CD4-positive, alpha-beta T cell (primary cell): ENCODE data around the gene TSPAN11. TPM values are rescaled to one million over a fixed set of nuclear protein-coding genes. Genes with fewer than 3 reads are reported as not detected.

Source experiments
- ATAC-seq: fragments of 200-7000 bp; cut with Tn5 transposase; one replicate; pipeline ENCODE4 v1.10.0; 2022; ENCODE audit warnings: mild to moderate bottlenecking; ENCODE audit not compliant: poor library complexity
- CTCF ChIA-PET: fragments of 350-600 bp; sonication (Branson Sonifier 250); formaldehyde crosslinking; loops from one replicate; lab custom pipeline; 2021; ENCODE audit warnings: antibody characterized with exemption, inconsistent platforms; lab: Charles Lee
- POLR2A ChIA-PET: fragments of 350-600 bp; sonication (Branson Sonifier 250); formaldehyde crosslinking; loops from one replicate; lab custom pipeline; 2021; ENCODE audit warnings: antibody characterized with exemption, inconsistent platforms; lab: Charles Lee
- DNase-seq, 14 experiments: peaks; one replicate each; pipeline ENCODE4 v3.0.0-alpha.2; 2013 to 2020; ENCODE audit warnings: mixed read lengths in 2 of 14
- H3K27ac ChIP-seq, 2 donors: one replicate each; pipeline versions ENCODE4 v1.5.1 to v1.7.0; 2013; ENCODE audit warnings: low read length in 2 of 2, low read depth in 1 of 2, mild to moderate bottlenecking in 1 of 2
- H3K27me3 ChIP-seq, 2 experiments: 1 replicate in 1 of 2; 2 replicates in 1 of 2; pipeline versions ENCODE4 v1.6.1 to v1.7.0; 2013; ENCODE audit warnings: low read length in 2 of 2, control low read depth in 1 of 2, mild to moderate bottlenecking in 1 of 2, moderate library complexity in 1 of 2; ENCODE audit not compliant: insufficient read depth in 2 of 2, control insufficient read depth in 1 of 2
- H3K36me3 ChIP-seq: one replicate; pipeline ENCODE4 v1.6.1; 2013; ENCODE audit warnings: low read length, control low read depth; ENCODE audit not compliant: insufficient read depth
- H3K4me1 ChIP-seq: one replicate; pipeline ENCODE4 v1.6.1; 2013; ENCODE audit warnings: low read length, control low read depth; ENCODE audit not compliant: insufficient read depth
- H3K4me3 ChIP-seq: one replicate; pipeline ENCODE4 v1.5.1; 2013; ENCODE audit warnings: mild to moderate bottlenecking, low read length, moderate library complexity
- H3K9me3 ChIP-seq, 2 experiments: 1 replicate in 1 of 2; 2 replicates in 1 of 2; pipeline versions ENCODE4 v1.6.1 to v1.7.0; 2013; ENCODE audit warnings: low read length in 2 of 2, mild to moderate bottlenecking in 2 of 2, control low read depth in 1 of 2, moderate library complexity in 1 of 2; ENCODE audit not compliant: control insufficient read depth in 1 of 2, insufficient read depth in 1 of 2
- H3K27ac Mint-ChIP-seq: one replicate; pipeline ENCODE4 v1.8.0; 2020; ENCODE audit warnings: mixed read lengths
- H3K27me3 Mint-ChIP-seq: one replicate; pipeline ENCODE4 v1.8.0; 2021; ENCODE audit warnings: mixed read lengths
- H3K36me3 Mint-ChIP-seq: one replicate; pipeline ENCODE4 v1.8.0; 2021; ENCODE audit warnings: low read depth, mixed read lengths
- H3K4me1 Mint-ChIP-seq: one replicate; pipeline ENCODE4 v1.8.0; 2021; ENCODE audit warnings: low read depth, mixed read lengths
- H3K4me3 Mint-ChIP-seq: one replicate; pipeline ENCODE4 v1.8.0; 2020; ENCODE audit warnings: mild to moderate bottlenecking, mixed read lengths
- H3K9me3 Mint-ChIP-seq: one replicate; pipeline ENCODE4 v1.8.0; 2020; ENCODE audit warnings: mixed read lengths
- CTCF ChIP-seq: fragments of 200-600 bp; IDR thresholded peaks from one replicate; pipeline ENCODE4 v1.8.0; 2022; ENCODE audit warnings: antibody characterized with exemption, mild to moderate bottlenecking
- intact Hi-C, 2 experiments: fragments of 100-400 bp; cut with DNase I in 1 of 2; cut with micrococcal nuclease in 1 of 2; formaldehyde crosslinking; loops; one replicate each; pipeline versions ENCODE4 v1.15.1 to v1.9.0; 2023 to 2025; cut with DNase I, micrococcal nuclease
- total RNA-seq, 174 experiments: library from RNA in 2 of 174; stranded (reverse) in 2 of 174; gene quantifications; one replicate each; pipeline ENCODE4 v1.2.3 and lab custom pipeline; 2021 to 2026

TSPAN11 gene
- total RNA-seq, 2 experiments from 2014 or later = not detected

- H3K27me3 Mint-ChIP-seq = no peaks in the 10 kb centered on the region
- Histone ChIP-seq H3K4me3 (no peak overlapping the region), H3K4me1 (no peaks in the 10 kb centered on the region), H3K27ac (no peak overlapping the region), H3K36me3 (no peaks in the 10 kb centered on the region), H3K27me3 (no peaks in the 10 kb centered on the region), H3K9me3 (no peaks in the 10 kb centered on the region)
- no peak for TF ChIP-seq CTCF
- intact Hi-C loops = no loop called here
- POLR2A ChIA-PET = no interaction called here
- no peak for ATAC-seq
- no peak overlapping the region for H3K4me3 Mint-ChIP-seq
- H3K36me3 Mint-ChIP-seq = no peaks in the 10 kb centered on the region
- H3K9me3 Mint-ChIP-seq = no peaks in the 10 kb centered on the region
- CTCF ChIA-PET = no interaction called here
- H3K4me1 Mint-ChIP-seq = no peaks in the 10 kb centered on the region
- H3K27ac Mint-ChIP-seq = no peak overlapping the region
- DNase-seq = no peak
Observed at GRCh38 chr12:31015215-31015614, 88.7 kb downstream of the TSPAN11 start.

GRCh38 chr12:31016057-31016456, 89.5 kb downstream of the TSPAN11 start:
- Histone ChIP-seq H3K36me3 (no peaks in the 10 kb centered on the region), H3K9me3 (no peaks in the 10 kb centered on the region), H3K4me1 (no peaks in the 10 kb centered on the region), H3K27ac (no peak overlapping the region), H3K4me3 (no peak overlapping the region), H3K27me3 (no peaks in the 10 kb centered on the region)
- Mint-ChIP-seq H3K4me1 (no peaks in the 10 kb centered on the region), H3K9me3 (no peaks in the 10 kb centered on the region), H3K4me3 (no peak overlapping the region), H3K27ac (no peak overlapping the region), H3K36me3 (no peaks in the 10 kb centered on the region), H3K27me3 (no peaks in the 10 kb centered on the region)
- CTCF ChIA-PET = no interaction called here
- DNase-seq (no peak), ATAC-seq (no peak)
- intact Hi-C loops = no loop called here
- POLR2A ChIA-PET = no interaction called here
- no peak for TF ChIP-seq CTCF

- no peak overlapping the region for H3K27ac ChIP-seq
- H3K4me3 ChIP-seq = no peak overlapping the region
- no peak for TF ChIP-seq CTCF
- no peaks in the 10 kb centered on the region for H3K27me3 ChIP-seq
- H3K36me3 Mint-ChIP-seq = no peaks in the 10 kb centered on the region
- ChIA-PET POLR2A (no interaction called here), CTCF (no interaction called here)
- no peaks in the 10 kb centered on the region for H3K4me1 ChIP-seq
- no peaks in the 10 kb centered on the region for H3K9me3 ChIP-seq
- ATAC-seq (no peak), DNase-seq (no peak)
- H3K4me1 Mint-ChIP-seq = no peaks in the 10 kb centered on the region
- no peak overlapping the region for H3K4me3 Mint-ChIP-seq
- no peaks in the 10 kb centered on the region for H3K27me3 Mint-ChIP-seq
- H3K27ac Mint-ChIP-seq = no peak overlapping the region
- intact Hi-C loops = no loop called here
- no peaks in the 10 kb centered on the region for H3K9me3 Mint-ChIP-seq
- no peaks in the 10 kb centered on the region for H3K36me3 ChIP-seq
Observed at GRCh38 chr12:31017535-31017934, 91.0 kb downstream of the TSPAN11 start.
